HCT116 (cell line): ENCODE measurements around the gene ZNF438.

Source experiments
- POLR2AphosphoS5 ChIP-seq: IDR thresholded peaks from 2 replicates; pipeline ENCODE4 v1.6.1; 2011; ENCODE audit warnings: mild to moderate bottlenecking, low read depth, low read length, moderate library complexity
- RAD21 ChIP-seq: IDR thresholded peaks from 2 replicates; pipeline ENCODE4 v1.6.1; 2012; ENCODE audit warnings: low read depth, mild to moderate bottlenecking
- TCF7L2 ChIP-seq: IDR thresholded peaks from 2 replicates; pipeline ENCODE4 v1.7.0; 2011; ENCODE audit warnings: borderline replicate concordance, inconsistent platforms; ENCODE audit not compliant: insufficient read depth, insufficient read length; ENCODE audit errors: extremely low read depth
- ZFX ChIP-seq: fragments of 450-650 bp; IDR thresholded peaks from 2 replicates; pipeline ENCODE4 v1.6.1; 2017
- TF ChIP-seq, protein P1 (sequence below), 3 experiments: fragments of 200-600 bp in 1 of 3; sonication (generic) in 1 of 3; IDR thresholded peaks in 2 of 3; conservative IDR thresholded peaks in 1 of 3; 2 replicates each; pipeline ENCODE4 v1.5.1; 2012 to 2017; ENCODE audit warnings: low read depth in 2 of 3, low read length in 2 of 3, antibody characterized with exemption in 1 of 3, borderline replicate concordance in 1 of 3, control low read depth in 1 of 3, mild to moderate bottlenecking in 1 of 3, mixed read lengths in 1 of 3, mixed run types in 1 of 3, moderate library complexity in 1 of 3; ENCODE audit not compliant: insufficient read depth in 1 of 3
- TF ChIP-seq, protein P2 (sequence below): IDR thresholded peaks from 2 replicates; pipeline ENCODE4 v1.6.1; 2012

DNA sequence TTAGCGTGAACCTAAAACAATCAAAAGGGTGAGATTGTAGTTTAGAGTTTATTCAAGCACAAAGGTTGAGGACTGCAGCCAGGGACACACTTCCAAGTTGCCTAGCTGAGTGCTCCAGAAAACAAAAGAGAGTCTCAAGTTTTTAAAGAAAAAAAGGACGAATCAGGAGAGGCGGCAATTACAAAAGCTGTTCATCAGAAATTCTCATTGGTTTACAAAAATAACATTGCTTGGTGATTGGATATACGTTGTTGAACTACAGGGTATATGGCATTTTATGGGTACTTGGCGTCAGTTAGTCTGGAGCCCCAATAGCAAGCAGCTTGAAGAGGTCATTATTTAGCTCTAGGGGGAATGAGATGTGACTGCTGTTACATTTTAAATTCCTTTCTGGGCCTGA, 11.5 kb downstream of the ZNF438 start:
- TF ChIP-seq, protein P1, sequence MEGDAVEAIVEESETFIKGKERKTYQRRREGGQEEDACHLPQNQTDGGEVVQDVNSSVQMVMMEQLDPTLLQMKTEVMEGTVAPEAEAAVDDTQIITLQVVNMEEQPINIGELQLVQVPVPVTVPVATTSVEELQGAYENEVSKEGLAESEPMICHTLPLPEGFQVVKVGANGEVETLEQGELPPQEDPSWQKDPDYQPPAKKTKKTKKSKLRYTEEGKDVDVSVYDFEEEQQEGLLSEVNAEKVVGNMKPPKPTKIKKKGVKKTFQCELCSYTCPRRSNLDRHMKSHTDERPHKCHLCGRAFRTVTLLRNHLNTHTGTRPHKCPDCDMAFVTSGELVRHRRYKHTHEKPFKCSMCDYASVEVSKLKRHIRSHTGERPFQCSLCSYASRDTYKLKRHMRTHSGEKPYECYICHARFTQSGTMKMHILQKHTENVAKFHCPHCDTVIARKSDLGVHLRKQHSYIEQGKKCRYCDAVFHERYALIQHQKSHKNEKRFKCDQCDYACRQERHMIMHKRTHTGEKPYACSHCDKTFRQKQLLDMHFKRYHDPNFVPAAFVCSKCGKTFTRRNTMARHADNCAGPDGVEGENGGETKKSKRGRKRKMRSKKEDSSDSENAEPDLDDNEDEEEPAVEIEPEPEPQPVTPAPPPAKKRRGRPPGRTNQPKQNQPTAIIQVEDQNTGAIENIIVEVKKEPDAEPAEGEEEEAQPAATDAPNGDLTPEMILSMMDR (IDR thresholded peaks at IDR 0.05 in 2 of 3, conservative IDR thresholded peaks at IDR 0.05 in 1 of 3; ENCODE audit: borderline replicate concordance in 1 of 3, insufficient read depth in 1 of 3, low read depth in 2 of 3, low read length in 2 of 3), result no peak
- TF ChIP-seq POLR2AphosphoS5 (no peak), ZFX (no peak), RAD21 (no peak), TCF7L2 (no peak)
- TF ChIP-seq, protein P2, sequence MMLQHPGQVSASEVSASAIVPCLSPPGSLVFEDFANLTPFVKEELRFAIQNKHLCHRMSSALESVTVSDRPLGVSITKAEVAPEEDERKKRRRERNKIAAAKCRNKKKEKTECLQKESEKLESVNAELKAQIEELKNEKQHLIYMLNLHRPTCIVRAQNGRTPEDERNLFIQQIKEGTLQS, result no peak
